GM12873 (cell line): ENCODE measurements around the gene ZNF655.

ENCODE experiments used
- CTCF ChIP-seq: IDR thresholded peaks from 2 replicates; pipeline ENCODE4 v1.5.1; 2012; ENCODE audit warnings: low read depth, mild to moderate bottlenecking, moderate library complexity, low read length, control low read depth; ENCODE audit not compliant: insufficient read depth; ENCODE audit errors: missing control alignments

ZNF655 gene

DNA sequence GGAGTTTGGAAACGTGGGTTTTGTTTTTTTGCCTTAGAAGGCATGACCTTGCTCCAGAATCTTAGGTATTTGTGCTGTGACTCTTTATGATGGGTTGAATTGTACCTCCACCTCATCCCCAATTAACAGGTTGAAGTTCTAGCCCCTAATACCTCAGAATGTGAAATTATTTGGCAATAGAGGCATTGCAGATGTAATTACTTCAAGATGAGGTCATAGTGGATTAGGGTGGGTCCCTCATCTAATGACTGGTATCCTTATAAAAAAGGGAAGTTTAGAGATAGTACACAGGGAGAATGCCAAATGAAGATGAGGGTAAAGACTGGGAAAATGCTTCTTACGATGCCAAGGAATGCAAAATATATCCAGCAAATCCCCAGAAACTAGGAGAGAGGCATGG is 3.5 kb upstream of the ZNF655 start:
- TF ChIP-seq CTCF, result no peak

DNA sequence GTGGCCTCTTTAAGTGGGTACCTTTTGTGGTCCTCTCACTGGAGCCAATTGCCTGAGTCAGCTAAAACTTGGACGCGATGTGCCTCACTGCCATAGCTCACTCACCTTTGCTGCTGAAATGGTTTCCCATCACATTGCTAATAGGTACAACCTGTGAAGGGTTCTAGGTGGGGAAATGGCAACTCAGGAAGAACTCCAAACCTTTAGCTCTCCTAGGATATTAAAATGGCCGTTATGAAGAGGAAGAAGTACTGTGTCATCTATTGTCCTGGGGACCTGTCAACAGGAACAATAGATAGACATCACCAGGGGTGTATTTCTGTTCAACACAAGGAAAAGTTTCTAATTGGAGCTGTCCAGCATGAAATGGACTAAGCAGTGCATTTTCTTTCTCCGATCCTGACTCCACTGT is 1.2 kb upstream of the ZNF655 start:
- no peak for TF ChIP-seq CTCF

DNA sequence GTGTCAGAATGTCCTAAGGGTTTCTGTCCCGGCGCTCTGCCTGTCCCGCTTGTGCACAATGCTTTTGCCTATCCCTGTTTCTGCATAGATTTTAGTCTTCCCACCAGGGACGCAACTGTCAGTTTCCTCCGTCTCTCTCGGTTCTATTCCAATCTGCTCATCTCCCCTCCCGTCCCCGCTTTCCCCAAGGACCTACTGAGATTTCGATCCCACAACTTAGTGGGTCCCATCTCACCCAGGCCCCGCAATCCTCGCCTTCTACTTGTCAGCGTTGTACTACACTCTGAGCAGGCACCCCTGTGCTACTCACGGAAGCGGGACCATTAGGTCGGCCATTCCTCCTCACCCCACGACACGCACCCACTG is 519 bp upstream of the ZNF655 start:
- no peak for TF ChIP-seq CTCF

DNA sequence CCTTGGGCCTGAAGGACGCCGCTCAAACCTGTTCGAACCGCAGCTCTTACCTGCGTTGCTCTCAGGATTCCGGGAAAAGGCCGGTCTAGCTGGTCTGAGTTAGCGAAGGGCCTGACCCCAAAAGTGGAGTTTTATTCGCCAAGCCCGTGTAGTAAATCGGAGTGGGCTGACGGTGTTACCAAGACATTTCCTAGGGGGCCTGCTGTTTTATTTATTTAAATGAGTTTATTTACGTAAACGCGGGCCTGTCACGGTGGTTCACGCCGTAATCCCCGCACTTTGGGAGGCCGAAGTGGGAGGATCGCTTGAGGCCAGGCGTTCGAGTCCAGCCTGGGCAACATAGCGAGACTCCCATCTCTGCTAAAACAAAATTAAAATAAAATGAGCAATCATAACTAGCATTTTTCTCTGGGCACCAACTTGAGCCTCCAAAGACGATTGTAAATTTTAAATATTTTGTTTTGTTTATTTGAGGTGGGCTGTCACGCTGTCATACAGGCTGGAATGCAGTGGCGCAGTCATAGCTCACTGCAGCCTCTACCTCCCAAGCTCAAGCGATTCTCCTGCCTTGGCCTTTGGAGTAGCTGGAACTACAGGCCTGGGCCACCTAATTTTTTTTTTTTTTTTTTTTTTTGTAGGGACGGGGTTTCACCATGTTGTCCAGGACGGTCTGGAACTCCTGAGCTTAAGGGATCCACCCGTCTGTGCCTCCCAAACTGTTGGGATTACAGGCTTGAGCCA is 903 bp downstream of the ZNF655 start:
- TF ChIP-seq CTCF, result no peak

GRCh38 chr7:99560834-99561736 is 2.6 kb downstream of the ZNF655 start:
- no peak for TF ChIP-seq CTCF

GRCh38 chr7:99561737-99562051 is 3.3 kb downstream of the ZNF655 start:
- TF ChIP-seq CTCF, result no peak

- TF ChIP-seq CTCF, result no peak
These were observed 3.8 kb downstream of the ZNF655 start for GRCh38 chr7:99562114-99562784.
